ENCODE data around the gene CHN2.

Gene CHN2

GRCh38 chr7:29275018-29275318, 80.4 kb downstream of the CHN2 start:
- no peak for DNase-seq (ENCODE audit: low read depth)
- H3K4me3 ChIP-seq (ENCODE audit: low read depth, low read length) = no peak overlapping the region
- TF ChIP-seq CTCF (IDR thresholded peaks at IDR 0.05; ENCODE audit: low read depth, low read length) = no peak
- TF ChIP-seq MAX (IDR thresholded peaks at IDR 0.05; ENCODE audit: low read depth, low read length) = no peak
- no peak for TF ChIP-seq POLR2A (IDR thresholded peaks at IDR 0.05; ENCODE audit: extremely low read depth, insufficient read length)
- no peak for TF ChIP-seq MYC (IDR thresholded peaks at IDR 0.05; ENCODE audit: low read depth, low read length)

- TF ChIP-seq MAX (IDR thresholded peaks at IDR 0.05; ENCODE audit: low read depth, low read length) = no peak
- TF ChIP-seq MYC (IDR thresholded peaks at IDR 0.05; ENCODE audit: low read depth, low read length) = no peak
- no peak for TF ChIP-seq CTCF (IDR thresholded peaks at IDR 0.05; ENCODE audit: low read depth, low read length)
- TF ChIP-seq POLR2A (IDR thresholded peaks at IDR 0.05; ENCODE audit: extremely low read depth, insufficient read length) = no peak
- H3K4me3 ChIP-seq (ENCODE audit: low read depth, low read length) = no peak overlapping the region
- DNase-seq (ENCODE audit: low read depth) = no peak
Observed at GRCh38 chr7:29275493-29275892, 80.9 kb downstream of the CHN2 start.

GRCh38 chr7:29276199-29276598, 81.6 kb downstream of the CHN2 start:
- DNase-seq (ENCODE audit: low read depth) = no peak
- no peak overlapping the region for H3K4me3 ChIP-seq (ENCODE audit: low read depth, low read length)
- TF ChIP-seq MAX (IDR thresholded peaks at IDR 0.05; ENCODE audit: low read depth, low read length) = no peak
- no peak for TF ChIP-seq CTCF (IDR thresholded peaks at IDR 0.05; ENCODE audit: low read depth, low read length)
- TF ChIP-seq MYC (IDR thresholded peaks at IDR 0.05; ENCODE audit: low read depth, low read length) = no peak
- TF ChIP-seq POLR2A (IDR thresholded peaks at IDR 0.05; ENCODE audit: extremely low read depth, insufficient read length) = no peak

- no peak for TF ChIP-seq POLR2A (IDR thresholded peaks at IDR 0.05; ENCODE audit: extremely low read depth, insufficient read length)
- no peak for TF ChIP-seq MYC (IDR thresholded peaks at IDR 0.05; ENCODE audit: low read depth, low read length)
- no peak for TF ChIP-seq MAX (IDR thresholded peaks at IDR 0.05; ENCODE audit: low read depth, low read length)
- TF ChIP-seq CTCF (IDR thresholded peaks at IDR 0.05; ENCODE audit: low read depth, low read length) = no peak
- no peak overlapping the region for H3K4me3 ChIP-seq (ENCODE audit: low read depth, low read length)
- no peak for DNase-seq (ENCODE audit: low read depth)
Observed at GRCh38 chr7:29276806-29277205, 82.2 kb downstream of the CHN2 start.

GRCh38 chr7:29277436-29278215, 83.1 kb downstream of the CHN2 start:
- H3K4me3 ChIP-seq (ENCODE audit: low read depth, low read length) = no peak overlapping the region
- no peak for TF ChIP-seq MYC (IDR thresholded peaks at IDR 0.05; ENCODE audit: low read depth, low read length)
- TF ChIP-seq POLR2A (IDR thresholded peaks at IDR 0.05; ENCODE audit: extremely low read depth, insufficient read length) = no peak
- no peak for TF ChIP-seq MAX (IDR thresholded peaks at IDR 0.05; ENCODE audit: low read depth, low read length)
- no peak for TF ChIP-seq CTCF (IDR thresholded peaks at IDR 0.05; ENCODE audit: low read depth, low read length)
- no peak for DNase-seq (ENCODE audit: low read depth)
